Neutrophil (primary cell): ENCODE measurements around the gene HEMK1.

Experiments
- H3K27ac ChIP-seq: fragments of 200-600 bp; sonication (generic); 2 replicates; pipeline ENCODE4 v1.5.1; 2016; ENCODE audit warnings: mild to moderate bottlenecking, moderate library complexity
- H3K27me3 ChIP-seq: fragments of 200-600 bp; sonication (generic); 2 replicates; pipeline ENCODE4 v1.6.0; 2016; ENCODE audit warnings: mild to moderate bottlenecking
- H3K36me3 ChIP-seq: fragments of 200-600 bp; sonication (generic); 2 replicates; pipeline ENCODE4 v1.5.1; 2017
- H3K4me1 ChIP-seq, 2 experiments: fragments of 200-600 bp in 1 of 2; sonication (generic) in 1 of 2; 1 replicate in 1 of 2; 2 replicates in 1 of 2; pipeline versions ENCODE4 v1.5.1 to v1.6.1; 2013 to 2016; ENCODE audit warnings: low read depth in 1 of 2, low read length in 1 of 2, mild to moderate bottlenecking in 1 of 2, moderate library complexity in 1 of 2; ENCODE audit not compliant: control insufficient read depth in 1 of 2, insufficient read depth in 1 of 2
- H3K4me3 ChIP-seq, 2 experiments: fragments of 200-600 bp in 1 of 2; sonication (generic) in 1 of 2; 1 replicate in 1 of 2; 2 replicates in 1 of 2; pipeline ENCODE4 v1.5.1; 2013 to 2016; ENCODE audit warnings: low read depth in 1 of 2, low read length in 1 of 2, mild to moderate bottlenecking in 1 of 2, moderate library complexity in 1 of 2
- H3K9me3 ChIP-seq: fragments of 200-600 bp; sonication (generic); 2 replicates; pipeline ENCODE4 v1.5.1; 2016
- CTCF ChIP-seq: fragments of 200-600 bp; sonication (generic); IDR thresholded peaks from 2 replicates; pipeline ENCODE4 v1.5.1; 2016; ENCODE audit warnings: antibody characterized with exemption

HEMK1 gene

GRCh38 chr3:50568947-50569749 is at the start of gene HEMK1:
TSS of gene HEMK1 (plus strand) at chr3:50569522. CDS start at chr3:50571105, 1,583 bp downstream.
- H3K36me3 ChIP-seq, result no peaks in the 10 kb centered on the region
- H3K4me3 ChIP-seq, result peak within 1 kb of the TSS; percentile 71 to 95
- TF ChIP-seq CTCF, result no peak
- peak within 1 kb of the TSS; percentile 82 for H3K27ac ChIP-seq
- peaks cover 33 to 36% of the 10 kb centered on the region in 2 experiments for H3K4me1 ChIP-seq
- no peaks in the 10 kb centered on the region for H3K9me3 ChIP-seq
- peaks cover 16% of the 10 kb centered on the region for H3K27me3 ChIP-seq

- no peak overlapping the region for H3K27ac ChIP-seq
- H3K36me3 ChIP-seq, result no peaks in the 10 kb centered on the region
- no peak overlapping the region for H3K4me3 ChIP-seq
- peaks cover 35% of the 10 kb centered on the region for H3K27me3 ChIP-seq
- no peaks in the 10 kb centered on the region for H3K9me3 ChIP-seq
- H3K4me1 ChIP-seq, result no peaks in the 10 kb centered on the region
- TF ChIP-seq CTCF, result no peak
Observed at GRCh38 chr3:50520849-50521248, 48.5 kb upstream of the HEMK1 start.

- Histone ChIP-seq H3K9me3 (no peaks in the 10 kb centered on the region), H3K27me3 (peaks cover 28% of the 10 kb centered on the region), H3K4me3 (no peak overlapping the region), H3K27ac (no peak overlapping the region), H3K36me3 (no peaks in the 10 kb centered on the region), H3K4me1 (no peaks in the 10 kb centered on the region)
- TF ChIP-seq CTCF, result no peak
Observed at GRCh38 chr3:50521572-50521971, 47.8 kb upstream of the HEMK1 start.

- no peak for TF ChIP-seq CTCF
- Histone ChIP-seq H3K27ac (no peak overlapping the region), H3K9me3 (no peaks in the 10 kb centered on the region), H3K36me3 (no peaks in the 10 kb centered on the region), H3K27me3 (peaks cover 21% of the 10 kb centered on the region), H3K4me1 (no peaks in the 10 kb centered on the region), H3K4me3 (no peak overlapping the region)
Observed at GRCh38 chr3:50523279-50523811, 46.0 kb upstream of the HEMK1 start.

GRCh38 chr3:50524746-50525145 is 44.6 kb upstream of the HEMK1 start:
- Histone ChIP-seq H3K9me3 (no peaks in the 10 kb centered on the region), H3K4me3 (no peak overlapping the region), H3K27ac (no peak overlapping the region), H3K36me3 (no peaks in the 10 kb centered on the region), H3K27me3 (peaks cover 30% of the 10 kb centered on the region), H3K4me1 (no peaks in the 10 kb centered on the region)
- TF ChIP-seq CTCF, result no peak
